HG02759 (cell line): ENCODE results near the gene BDH1.

Experiments
- ATAC-seq: cut with Tn5 transposase; IDR thresholded peaks from one replicate; pipeline ENCODE4 v1.9.1; 2021; ENCODE audit warnings: mild to moderate bottlenecking, moderate library complexity; ENCODE audit not compliant: unreplicated experiment

Gene BDH1

DNA sequence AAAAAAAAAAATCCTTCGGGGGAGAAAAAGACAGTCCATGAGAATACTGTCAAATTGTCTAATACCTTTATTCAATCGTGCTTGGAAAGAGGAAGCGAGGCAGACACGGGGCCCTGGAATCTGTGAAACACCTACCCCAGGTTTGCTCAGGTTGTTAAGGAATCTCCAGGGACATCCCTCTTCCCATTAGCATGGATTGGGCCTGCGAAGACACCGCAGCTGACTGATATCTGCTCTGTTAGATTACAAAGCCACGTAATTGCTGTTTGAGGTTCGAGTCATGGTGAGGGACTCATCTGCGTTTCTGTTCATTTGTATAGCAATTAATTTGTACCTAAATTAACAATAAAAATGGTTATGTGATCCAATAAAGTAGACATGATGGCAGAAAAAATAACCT, 91.0 kb downstream of the BDH1 start:
- no peak for ATAC-seq

DNA sequence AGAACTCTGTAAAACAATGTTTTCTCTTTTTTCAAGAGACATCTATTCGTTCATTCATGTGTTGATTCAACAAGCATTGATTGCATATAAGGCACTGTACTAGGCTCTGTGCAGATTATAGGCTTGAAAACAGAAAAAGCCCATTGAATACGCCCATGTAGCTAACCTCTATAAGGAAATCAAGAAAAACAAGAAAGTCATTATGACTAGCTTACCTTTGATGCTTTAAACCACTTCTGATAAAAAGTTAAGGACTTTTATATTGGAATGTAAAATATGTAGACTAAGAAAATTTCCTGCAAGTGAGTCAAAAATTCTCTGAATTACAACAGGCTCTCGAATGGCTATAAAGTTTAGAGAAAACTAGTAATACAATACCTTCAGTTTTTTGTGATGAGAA, 92.5 kb downstream of the BDH1 start:
- no peak for ATAC-seq

DNA sequence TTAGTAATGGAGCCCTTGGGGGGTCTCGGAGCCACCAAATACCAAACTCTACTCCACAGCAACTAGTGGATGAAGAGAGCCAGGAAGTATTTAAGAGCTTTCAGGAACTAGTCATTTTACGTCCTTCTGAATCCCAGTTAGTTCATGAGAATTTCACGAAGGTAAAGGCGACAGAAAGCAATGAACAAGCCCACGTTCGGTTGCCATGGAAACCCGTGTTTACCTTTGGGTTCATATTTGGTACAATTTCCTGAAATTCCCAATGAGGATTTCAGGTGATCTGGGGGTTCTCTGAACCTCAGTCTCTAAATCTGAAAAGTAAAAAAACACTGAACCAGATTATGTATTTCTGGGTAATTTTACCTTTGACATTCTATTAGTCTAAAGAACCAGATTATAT, 93.0 kb downstream of the BDH1 start:
- ATAC-seq: no peak

DNA sequence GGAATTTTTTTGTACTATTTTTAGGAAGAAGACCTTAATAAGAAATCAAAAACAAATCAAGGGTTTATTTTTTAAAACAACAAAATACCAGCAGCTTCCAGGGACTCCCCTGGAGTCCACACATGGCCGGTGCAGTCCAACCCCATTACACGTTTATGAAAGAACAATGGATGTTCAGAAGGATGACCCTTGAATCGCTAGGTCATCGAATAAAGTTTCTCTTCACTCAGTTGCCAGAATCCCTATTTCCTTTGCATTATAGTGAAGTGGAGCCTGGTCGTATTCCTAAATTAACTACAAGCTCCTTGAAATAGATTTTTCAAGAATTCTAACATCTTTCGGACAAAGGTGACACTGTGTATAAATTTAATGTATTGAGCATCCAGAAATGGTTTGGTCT, 95.1 kb downstream of the BDH1 start:
- no peak for ATAC-seq

DNA sequence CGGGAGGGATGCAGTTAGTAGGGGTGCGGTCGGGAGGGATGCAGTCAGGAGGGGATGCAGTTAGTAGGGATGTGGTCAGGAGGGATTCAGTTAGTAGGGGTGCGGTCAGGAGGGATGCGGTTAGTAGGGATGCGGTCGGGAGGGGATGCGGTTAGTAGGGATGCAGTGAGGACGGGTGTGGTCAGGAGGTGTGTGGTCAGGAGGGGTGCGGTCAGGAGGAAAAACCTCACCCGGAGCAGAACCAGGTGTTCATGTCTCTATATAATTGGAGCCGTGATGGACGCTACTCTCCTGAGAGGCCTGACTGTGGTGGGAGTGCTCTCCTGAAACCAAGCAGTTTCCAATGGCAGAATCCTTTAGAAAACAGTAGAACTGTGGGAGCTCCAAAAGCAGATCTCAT, 95.8 kb downstream of the BDH1 start:
- no peak for ATAC-seq
